GM21619 (cell line): Measurements from ENCODE around the gene ISM2.

ENCODE experiments used
- ATAC-seq: cut with Tn5 transposase; IDR thresholded peaks from one replicate; pipeline ENCODE4 v1.9.1; 2021; ENCODE audit not compliant: unreplicated experiment

ISM2 gene

GRCh38 chr14:77469539-77469938 is 29.1 kb downstream of the ISM2 start:
- ATAC-seq = no peak

- ATAC-seq = no peak
Observed at GRCh38 chr14:77469067-77469505, 29.5 kb downstream of the ISM2 start.

GRCh38 chr14:77467801-77468200 is 30.8 kb downstream of the ISM2 start:
- ATAC-seq = no peak

- no peak for ATAC-seq
Observed at GRCh38 chr14:77459072-77459723, 39.4 kb downstream of the ISM2 start.

- peak; percentile 23 for ATAC-seq
Observed at GRCh38 chr14:77458249-77458950, 40.2 kb downstream of the ISM2 start.

GRCh38 chr14:77457522-77458248 is 40.9 kb downstream of the ISM2 start, which contains the start of the genes AHSA1 and VIPAS39:
AHSA1 (plus strand) TSS chr14:77458093; CDS start chr14:77458190, 97 bp downstream.
VIPAS39 (minus strand) TSS chr14:77457601; CDS start chr14:77454102, 3,499 bp downstream.
- peak; percentile 89 for ATAC-seq

- no peak for ATAC-seq
Observed at GRCh38 chr14:77457115-77457521, 41.5 kb downstream of the ISM2 start.

GRCh38 chr14:77455966-77456640 is 42.5 kb downstream of the ISM2 start:
- no peak for ATAC-seq

GRCh38 chr14:77442196-77442595 is 56.4 kb downstream of the ISM2 start:
- ATAC-seq = no peak

GRCh38 chr14:77439861-77440260 is 58.8 kb downstream of the ISM2 start:
- no peak for ATAC-seq

- ATAC-seq = no peak
Observed at GRCh38 chr14:77438596-77438995, 60.0 kb downstream of the ISM2 start.

- no peak for ATAC-seq
Observed at GRCh38 chr14:77436042-77436441, 62.6 kb downstream of the ISM2 start.

GRCh38 chr14:77426396-77426795 is 72.2 kb downstream of the ISM2 start:
- no peak for ATAC-seq

- no peak for ATAC-seq
Observed at GRCh38 chr14:77424862-77425261, 73.8 kb downstream of the ISM2 start.
